Stimulated activated CD4-positive, alpha-beta T cell treated with anti-CD3 and anti-CD28 coated beads, Interleukin-12 subunit alpha, Interleukin-12 subunit beta, amount 100 ng/mL, for 24 hours (primary cell): ENCODE data around the gene RNF111.
"Not testable (repeated sequence)": the region's sequence is repeated elsewhere in the genome, so short reads cannot be mapped to it uniquely, and the experiment has no call there.

ENCODE experiments used
- DNase-seq, 2 experiments: peaks; one replicate each; pipeline ENCODE4 v3.0.0-alpha.2; 2020; ENCODE audit warnings: low read depth in 2 of 2

RNF111 gene

GRCh38 chr15:59000251-59000650 lies 12.8 kb downstream of the RNF111 start:
- not testable (repeated sequence) for DNase-seq

- no peak for DNase-seq
These were observed 14.5 kb downstream of the RNF111 start for GRCh38 chr15:59001946-59002345.

- no peak for DNase-seq
These were observed 15.0 kb downstream of the RNF111 start for GRCh38 chr15:59002418-59002859.

DNA sequence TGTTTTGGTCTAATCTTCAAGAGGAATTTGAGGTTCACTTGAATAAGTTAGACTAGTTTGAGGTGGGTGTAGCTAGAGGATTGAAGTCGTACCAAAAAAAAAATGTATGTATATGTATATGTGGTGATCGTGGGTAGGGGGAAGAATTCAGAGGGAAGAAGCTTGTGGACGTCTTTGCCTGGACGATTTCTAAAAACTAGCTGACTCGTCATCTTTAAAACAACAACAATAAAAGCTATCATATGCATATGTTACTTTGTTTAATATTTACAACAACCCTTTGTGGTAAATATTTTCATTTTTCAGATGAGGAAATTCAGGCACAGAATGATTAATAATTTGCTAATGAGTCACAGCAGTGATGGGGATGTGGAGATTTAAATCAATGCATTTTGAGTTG lies 18.1 kb downstream of the RNF111 start:
- DNase-seq: no peak

DNA sequence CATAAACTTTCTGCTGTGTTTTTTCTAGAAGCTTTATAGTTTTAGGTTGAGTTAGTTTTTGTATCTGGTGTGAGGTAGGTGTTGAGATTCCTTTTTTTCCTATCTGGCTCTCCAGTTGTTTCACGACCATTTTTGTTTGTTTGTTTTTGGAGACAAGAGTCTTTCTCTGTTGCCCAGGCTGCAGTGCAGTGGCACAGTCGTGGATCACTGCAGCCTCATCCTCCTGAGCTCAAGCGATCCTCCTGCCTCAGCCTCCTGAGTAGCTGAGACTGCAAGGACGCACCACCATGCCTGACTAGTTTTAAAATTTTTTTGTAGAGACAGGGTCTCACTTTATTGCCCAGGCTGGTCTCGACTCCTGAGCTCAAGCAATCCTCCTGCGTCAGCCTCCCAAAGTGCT lies 20.6 kb downstream of the RNF111 start:
- DNase-seq: no peak

GRCh38 chr15:59011262-59011952 lies 23.9 kb downstream of the RNF111 start:
- no peak for DNase-seq

DNA sequence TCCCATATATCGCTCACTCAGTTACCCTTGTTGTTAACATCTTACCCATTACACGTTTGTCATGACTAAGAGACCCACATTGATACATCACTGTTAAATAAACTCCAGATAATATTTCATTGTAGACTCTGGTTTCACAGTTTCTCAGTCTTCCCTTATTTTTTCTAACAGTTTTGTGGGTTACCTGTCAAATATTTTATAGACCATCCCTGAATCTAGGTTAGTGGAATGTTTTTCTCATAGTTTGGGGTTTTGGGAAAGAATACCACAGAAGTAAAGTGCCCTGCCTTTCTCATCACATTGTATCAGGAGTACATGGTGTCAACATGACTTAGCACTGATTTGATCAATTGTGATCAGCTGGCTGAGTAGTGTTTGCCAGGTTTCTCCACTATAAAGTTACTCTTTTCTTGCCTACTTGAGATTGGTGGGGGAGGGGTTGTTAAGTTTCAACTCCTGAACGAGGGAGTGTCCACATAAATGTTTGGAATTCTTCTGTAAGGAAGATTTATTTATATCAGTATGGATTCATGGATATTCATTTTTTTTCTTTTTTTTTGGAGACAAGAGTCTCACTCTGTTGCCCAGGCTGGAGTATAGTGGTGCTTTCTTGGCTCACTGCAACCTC lies 25.9 kb downstream of the RNF111 start:
- DNase-seq: no peak

DNA sequence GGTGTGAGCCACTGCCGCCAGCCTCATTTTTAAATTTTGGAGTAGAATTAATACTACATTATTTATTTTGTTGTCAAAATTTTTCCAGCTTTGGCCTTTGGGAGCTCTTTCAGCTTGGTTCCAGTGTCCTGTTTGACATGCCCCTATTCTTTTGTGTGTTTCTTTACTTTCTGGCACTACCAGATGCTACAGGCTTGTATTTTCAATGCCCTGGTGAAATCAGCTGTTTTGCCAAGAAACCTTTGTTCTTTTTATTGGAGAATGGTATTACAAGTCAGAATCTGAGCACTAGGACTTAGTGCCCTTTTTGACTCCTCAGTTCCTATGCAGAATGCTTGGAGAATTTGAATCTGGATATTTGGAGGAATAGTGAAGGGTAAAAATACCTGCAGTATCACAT lies 26.6 kb downstream of the RNF111 start:
- DNase-seq: no peak

GRCh38 chr15:59017449-59017848 lies 30.0 kb downstream of the RNF111 start:
- no peak for DNase-seq

GRCh38 chr15:59018833-59019232 lies 31.4 kb downstream of the RNF111 start:
- no peak for DNase-seq

- DNase-seq: no peak
These were observed 32.9 kb downstream of the RNF111 start for GRCh38 chr15:59020322-59020721.

DNA sequence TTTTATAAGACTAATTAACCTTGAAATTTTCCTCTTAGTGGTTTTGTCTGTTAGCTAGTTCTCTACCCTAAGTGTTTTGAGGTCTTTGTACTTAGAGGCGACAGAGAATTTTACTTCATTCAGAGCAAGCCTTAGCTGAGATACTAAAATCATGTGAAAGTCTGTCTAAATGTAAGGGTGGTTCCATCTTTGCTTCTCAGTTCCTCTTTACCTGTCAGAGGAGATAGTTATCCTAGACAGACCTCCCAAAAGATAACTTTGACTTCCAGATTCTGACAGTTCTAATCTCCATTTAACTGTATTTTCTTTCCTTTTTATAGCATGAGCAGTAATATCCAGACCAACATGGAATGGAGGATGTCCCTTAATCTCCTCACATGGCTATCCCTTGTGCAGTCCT lies 34.7 kb downstream of the RNF111 start:
- no peak for DNase-seq

GRCh38 chr15:59026207-59026606 lies 38.7 kb downstream of the RNF111 start:
- no peak for DNase-seq

GRCh38 chr15:59028387-59028955 lies 41.0 kb downstream of the RNF111 start:
- no peak for DNase-seq

GRCh38 chr15:59029554-59029953 lies 42.1 kb downstream of the RNF111 start:
- no peak for DNase-seq

GRCh38 chr15:59035201-59035600 lies 47.7 kb downstream of the RNF111 start:
- no peak for DNase-seq

GRCh38 chr15:59039225-59039624 lies 51.8 kb downstream of the RNF111 start:
- DNase-seq: no peak

- no peak for DNase-seq
These were observed 54.6 kb downstream of the RNF111 start for GRCh38 chr15:59042041-59042440.

DNA sequence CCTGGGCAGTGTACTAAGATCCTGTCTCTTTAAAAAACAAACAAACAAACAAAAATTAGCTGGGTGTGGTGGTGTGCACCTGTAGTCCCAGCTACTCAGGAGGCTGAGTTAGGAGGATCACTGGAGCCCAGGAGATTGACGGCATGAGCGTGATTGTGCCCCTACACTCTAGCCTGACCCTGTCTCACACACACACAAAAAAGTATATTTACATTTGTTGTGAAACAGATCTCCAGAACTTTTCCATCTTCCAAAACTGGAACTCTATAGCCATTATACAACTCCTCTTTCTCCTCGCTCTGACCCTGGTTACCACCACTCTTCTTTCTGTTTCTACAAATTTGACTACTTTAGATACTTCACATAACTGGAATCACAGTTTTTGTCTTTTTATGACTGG lies 61.4 kb downstream of the RNF111 start:
- DNase-seq: no peak

DNA sequence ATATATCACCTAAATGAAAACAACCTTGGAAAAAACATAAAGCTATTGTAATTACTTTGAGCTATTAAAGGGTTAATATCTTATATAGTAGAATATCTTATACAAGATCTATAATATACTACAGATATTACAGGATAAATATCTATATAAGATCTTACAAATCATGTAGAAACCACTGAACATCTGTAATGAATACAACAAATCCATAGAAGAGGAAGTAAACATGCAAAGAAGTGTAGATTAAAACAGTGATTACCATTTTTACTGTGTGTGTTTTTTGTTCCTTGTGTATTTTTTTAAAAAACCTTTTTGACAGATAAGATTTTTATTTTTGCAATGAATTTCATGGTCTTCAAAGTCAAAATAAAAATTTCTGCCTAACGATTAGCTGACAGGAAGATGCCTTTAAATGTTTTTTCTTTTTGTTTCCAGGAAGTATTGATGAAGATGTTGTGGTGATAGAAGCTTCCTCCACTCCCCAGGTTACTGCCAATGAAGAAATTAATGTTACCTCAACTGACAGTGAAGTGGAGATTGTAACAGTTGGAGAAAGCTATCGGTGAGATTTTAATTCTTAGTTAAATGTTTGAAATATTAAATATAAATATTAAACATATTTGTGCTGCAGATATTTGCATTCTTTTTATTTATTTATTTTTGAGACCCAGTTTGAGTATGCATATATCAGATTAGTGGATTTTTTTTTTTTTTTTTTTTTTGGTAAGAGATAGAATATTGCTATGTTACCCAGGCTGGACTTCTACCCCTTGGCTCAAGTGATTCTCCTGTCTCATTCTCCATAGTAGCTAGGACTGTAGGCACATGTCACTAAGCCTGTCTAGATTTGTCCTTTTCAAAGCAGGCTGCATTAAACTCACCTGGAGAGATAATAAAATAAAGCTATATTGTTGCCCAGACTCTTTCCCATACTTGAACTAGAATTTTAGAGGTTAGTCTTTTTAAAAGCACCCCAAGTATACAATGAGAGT lies 64.7 kb downstream of the RNF111 start:
- no peak for DNase-seq

DNA sequence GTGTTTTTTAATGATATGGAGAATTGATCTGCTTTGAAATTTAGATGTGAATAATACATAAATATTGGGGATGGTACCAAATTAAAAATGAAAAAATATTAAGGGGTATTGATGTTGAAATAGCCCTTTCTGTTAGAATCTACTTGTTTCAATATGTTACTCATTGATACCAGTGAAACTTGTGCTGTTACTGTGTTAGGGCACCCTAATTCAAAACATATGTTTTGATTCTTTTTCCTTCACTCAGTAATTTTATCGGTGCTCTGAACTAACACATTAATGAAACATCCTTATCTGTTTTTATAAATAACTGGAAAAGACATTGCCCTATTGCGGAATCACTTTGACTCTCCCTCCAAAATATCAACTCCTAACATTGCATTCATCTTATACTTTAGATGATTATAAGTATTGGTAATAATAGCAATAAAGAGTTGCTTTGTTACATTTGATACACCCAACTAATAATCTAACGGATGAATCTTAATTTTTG lies 65.5 kb downstream of the RNF111 start:
- DNase-seq: no peak

GRCh38 chr15:59053482-59053881 lies 66.0 kb downstream of the RNF111 start:
- no peak for DNase-seq
